Muscle of arm (tissue), 14 donors: Measurements from ENCODE around the gene BAG1. TPM values are rescaled to one million over a fixed set of nuclear protein-coding genes. Genes with fewer than 3 reads are reported as not detected.

Source experiments
- DNase-seq: peaks from one replicate; pipeline ENCODE4 v3.0.0-alpha.2; 2013
- long read RNA-seq, 11 donors: transcript quantifications; one replicate each; lab custom pipeline, GENCODE V29; 2026
- polyA plus RNA-seq, 12 donors: library from polyadenylated mRNA; unstranded; fragments of 120-200 nt; gene quantifications; one replicate each; pipeline ENCODE4 v1.2.1, GENCODE V29; 2013; ENCODE audit not compliant: insufficient read length in 12 of 12

BAG1 gene
- 10 to 100 TPM in 11 of 12 donors, not detected in 1; 44.5 to 87.3 (median 76.7) TPM for polyA plus RNA-seq
- long read RNA-seq, donor 1, transcript BAG1-210 (7 exons, 3,786 nt) = major isoform, 24 of 62 reads
- long read RNA-seq, donor 1, transcript BAG1-201 (4 exons, 1,977 nt) = minor isoform, 16 of 62 reads
- long read RNA-seq, donor 1, partial matches to known transcripts = 20 of 62 reads
- long read RNA-seq, donor 1, other reads (novel, unspliced or antisense) = 0 of 62 reads
- long read RNA-seq, donor 2, transcript BAG1-210 (7 exons, 3,786 nt) = major isoform, 35 of 399 reads
- long read RNA-seq, donor 2, transcript BAG1-201 (4 exons, 1,977 nt) = minor isoform, 9 of 399 reads
- long read RNA-seq, donor 2, partial matches to known transcripts = 354 of 399 reads
- long read RNA-seq, donor 2, other reads (novel, unspliced or antisense) = 0 of 399 reads
- long read RNA-seq, donor 3, transcript BAG1-201 (4 exons, 1,977 nt) = minor isoform, 11 of 161 reads
- long read RNA-seq, donor 3, transcript BAG1-210 (7 exons, 3,786 nt) = major isoform, 13 of 161 reads
- long read RNA-seq, donor 3, partial matches to known transcripts = 137 of 161 reads
- long read RNA-seq, donor 3, other reads (novel, unspliced or antisense) = 0 of 161 reads
- long read RNA-seq, donor 4, transcript BAG1-201 (4 exons, 1,977 nt) = minor isoform, 14 of 29 reads
- long read RNA-seq, donor 4, transcript BAG1-210 (7 exons, 3,786 nt) = major isoform, 15 of 29 reads
- long read RNA-seq, donor 4, partial matches to known transcripts = 0 of 29 reads
- long read RNA-seq, donor 4, other reads (novel, unspliced or antisense) = 0 of 29 reads
- long read RNA-seq, donor 5 = 0 reads
- long read RNA-seq, donor 6, transcript BAG1-201 (4 exons, 1,977 nt) = minor isoform, 10 of 29 reads
- long read RNA-seq, donor 6, transcript BAG1-210 (7 exons, 3,786 nt) = major isoform, 18 of 29 reads
- long read RNA-seq, donor 6, partial matches to known transcripts = 0 of 29 reads
- long read RNA-seq, donor 6, other reads (novel, unspliced or antisense) = 0 of 29 reads
- long read RNA-seq, donor 7, transcript BAG1-201 (4 exons, 1,977 nt) = minor isoform, 12 of 25 reads
- long read RNA-seq, donor 7, transcript BAG1-210 (7 exons, 3,786 nt) = major isoform, 13 of 25 reads
- long read RNA-seq, donor 7, partial matches to known transcripts = 0 of 25 reads
- long read RNA-seq, donor 7, other reads (novel, unspliced or antisense) = 0 of 25 reads
- long read RNA-seq, donor 8, transcript BAG1-201 (4 exons, 1,977 nt) = minor isoform, 6 of 265 reads
- long read RNA-seq, donor 8, transcript BAG1-210 (7 exons, 3,786 nt) = major isoform, 59 of 265 reads
- long read RNA-seq, donor 8, partial matches to known transcripts = 108 of 265 reads
- long read RNA-seq, donor 8, other reads (novel, unspliced or antisense) = 92 of 265 reads
- long read RNA-seq, donor 9, transcript BAG1-210 (7 exons, 3,786 nt) = major isoform, 18 of 35 reads
- long read RNA-seq, donor 9, transcript BAG1-201 (4 exons, 1,977 nt) = minor isoform, 12 of 35 reads
- long read RNA-seq, donor 9, partial matches to known transcripts = 5 of 35 reads
- long read RNA-seq, donor 9, other reads (novel, unspliced or antisense) = 0 of 35 reads
- long read RNA-seq, donor 10, transcript BAG1-201 (4 exons, 1,977 nt) = minor isoform, 20 of 264 reads
- long read RNA-seq, donor 10, transcript BAG1-210 (7 exons, 3,786 nt) = major isoform, 35 of 264 reads
- long read RNA-seq, donor 10, partial matches to known transcripts = 208 of 264 reads
- long read RNA-seq, donor 10, other reads (novel, unspliced or antisense) = 0 of 264 reads
- long read RNA-seq, donor 11, transcript BAG1-201 (4 exons, 1,977 nt) = minor isoform, 19 of 376 reads
- long read RNA-seq, donor 11, transcript BAG1-210 (7 exons, 3,786 nt) = major isoform, 33 of 376 reads
- long read RNA-seq, donor 11, partial matches to known transcripts = 324 of 376 reads
- long read RNA-seq, donor 11, other reads (novel, unspliced or antisense) = 0 of 376 reads

- DNase-seq = peak; percentile 99
These were observed at the start of gene BAG1, which contains the start of gene CHMP5 for GRCh38 chr9:33264473-33265177. Gene BAG1 (minus strand): TSS chr9:33264708. Gene CHMP5 (plus strand): TSS chr9:33265049. CDS start chr9:33265079, 30 bp downstream.

DNA sequence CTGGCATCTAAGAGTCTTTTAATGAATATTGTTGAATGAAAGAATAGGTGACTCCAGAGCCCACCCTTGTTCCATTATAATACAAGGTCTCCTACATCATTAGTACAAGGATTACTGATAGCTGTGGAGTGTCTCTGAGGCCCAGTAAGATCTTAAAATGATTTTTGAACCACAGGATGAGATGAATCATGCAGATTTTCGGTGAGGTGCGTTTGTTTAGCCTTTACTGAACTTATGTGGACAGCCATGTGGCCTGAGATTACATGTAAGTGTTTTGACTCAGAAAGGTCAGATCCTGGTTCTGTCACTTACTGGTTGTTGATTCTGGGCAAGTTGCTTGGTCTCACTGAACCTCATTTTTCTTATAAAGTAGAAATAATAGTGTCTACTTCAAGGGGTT, 47.4 kb upstream of the BAG1 start:
- DNase-seq = no peak

DNA sequence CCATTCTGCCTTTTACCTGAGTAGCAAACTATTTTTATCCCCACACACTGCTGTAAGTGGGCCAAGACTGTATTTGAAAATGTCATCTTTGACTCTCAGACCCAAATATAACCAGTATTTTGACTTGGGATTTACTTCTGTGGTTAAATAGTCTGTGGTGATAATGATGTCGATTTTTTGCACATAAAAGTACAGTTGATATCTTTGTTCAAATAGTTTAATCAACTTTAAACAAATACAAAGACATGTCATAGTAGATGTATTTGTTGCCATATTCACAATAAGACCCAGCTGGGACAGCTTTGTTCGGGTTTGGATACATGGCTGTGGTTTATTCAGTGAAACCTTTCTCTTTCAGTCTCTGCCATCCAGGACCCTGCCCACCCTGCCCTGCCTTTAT, 46.2 kb upstream of the BAG1 start:
- no peak for DNase-seq

GRCh38 chr9:33309903-33310302, 45.4 kb upstream of the BAG1 start:
- DNase-seq = no peak

DNA sequence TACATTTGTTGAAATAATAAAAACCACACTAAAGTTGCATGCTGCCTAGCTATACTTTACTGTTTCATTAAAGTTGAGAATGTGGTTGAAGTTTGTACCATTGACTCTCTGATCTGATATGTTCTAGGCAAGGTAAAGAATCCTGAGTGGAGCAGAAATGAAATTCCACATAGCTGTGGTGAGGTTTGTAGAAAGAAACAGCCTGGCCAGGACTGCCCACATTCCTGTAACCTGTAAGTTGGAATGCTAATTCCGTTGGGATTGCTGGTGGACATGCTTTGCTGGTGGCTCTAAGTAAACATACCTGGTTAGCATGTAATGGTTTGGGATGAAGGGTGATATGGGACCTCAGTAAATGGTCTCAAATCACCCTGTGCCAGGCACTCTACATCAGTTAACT, 42.6 kb upstream of the BAG1 start:
- DNase-seq = no peak

DNA sequence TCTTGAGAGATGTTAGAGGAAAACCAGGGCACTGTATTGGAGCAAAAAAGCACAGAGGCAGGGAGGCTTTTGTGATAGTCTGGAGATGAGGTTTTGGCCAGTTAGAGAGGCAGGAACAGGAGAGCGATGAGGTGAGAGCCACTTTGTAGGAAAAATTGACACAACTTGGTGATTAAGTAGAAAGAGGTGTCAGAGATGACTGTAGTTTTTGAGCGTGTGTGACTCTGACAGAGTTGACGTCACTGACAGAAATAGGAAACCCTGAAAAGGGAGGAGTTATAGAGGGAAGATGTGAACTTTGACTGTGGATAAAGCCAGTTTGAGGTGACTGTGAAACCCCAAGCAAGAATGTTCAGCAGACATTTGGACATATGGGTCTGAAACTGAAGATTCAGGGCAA, 41.5 kb upstream of the BAG1 start:
- DNase-seq = no peak

- DNase-seq = no peak
These were observed 39.9 kb upstream of the BAG1 start for GRCh38 chr9:33304362-33304761.

DNA sequence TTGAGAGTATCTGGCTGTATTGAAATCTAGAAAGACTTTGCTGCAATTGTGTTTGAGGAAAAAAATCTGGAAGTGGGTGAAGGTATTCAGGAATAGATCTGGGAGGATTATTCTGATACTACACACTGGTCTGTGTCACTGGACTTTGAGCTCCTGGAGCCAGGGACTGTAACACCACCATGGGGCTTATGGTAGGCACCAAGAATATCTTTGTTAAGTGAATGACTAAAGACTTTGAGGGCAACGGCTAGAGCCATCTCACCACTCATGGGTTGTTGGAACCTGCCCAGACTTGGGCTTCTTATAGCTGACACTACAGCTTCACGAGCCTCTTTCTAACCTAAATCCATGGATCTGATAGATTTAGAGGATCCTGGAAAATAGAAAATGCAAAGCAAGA, 36.0 kb upstream of the BAG1 start:
- DNase-seq = no peak

DNA sequence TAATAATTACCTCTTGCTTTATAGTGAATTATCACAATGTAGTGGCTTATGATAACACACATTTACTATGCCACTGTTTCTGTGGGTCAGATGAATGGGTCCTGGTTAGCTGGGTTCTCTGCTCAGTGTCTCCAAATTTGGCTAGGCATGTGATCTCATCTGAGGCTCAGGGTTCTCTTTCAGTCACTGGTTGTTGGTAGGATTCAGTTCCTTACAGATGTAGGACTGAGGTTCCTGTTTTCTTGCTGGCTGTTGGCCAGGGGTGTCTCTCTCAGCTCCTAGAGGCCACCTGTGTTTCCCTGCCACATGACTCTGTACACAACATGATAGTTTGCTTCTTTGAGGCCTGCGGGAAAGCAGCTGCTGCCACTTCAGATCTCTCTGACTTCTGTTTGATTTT, 32.9 kb upstream of the BAG1 start:
- DNase-seq = peak; percentile 20

GRCh38 chr9:33295571-33295970, 31.1 kb upstream of the BAG1 start:
- no peak for DNase-seq

- no peak for DNase-seq
These were observed 30.3 kb upstream of the BAG1 start for GRCh38 chr9:33294670-33295432.

DNA sequence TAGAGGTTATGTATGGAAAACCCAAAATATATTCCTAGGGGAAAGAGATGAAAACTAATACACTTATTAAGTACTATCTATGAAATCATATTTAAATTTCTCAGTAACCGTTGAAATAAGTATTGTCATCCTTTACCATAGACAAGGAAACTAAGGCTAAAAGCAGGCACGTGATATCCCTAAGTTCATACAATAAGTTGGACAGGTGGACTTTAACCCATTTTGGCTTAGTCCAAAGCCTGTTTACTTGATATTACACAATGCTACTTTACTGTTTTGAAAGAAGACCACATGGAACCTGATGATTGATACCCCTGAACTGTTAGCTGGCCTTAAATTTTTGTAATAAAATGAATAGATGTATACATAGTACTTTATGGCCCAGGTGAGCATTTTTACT, 29.3 kb upstream of the BAG1 start:
- DNase-seq = no peak

DNA sequence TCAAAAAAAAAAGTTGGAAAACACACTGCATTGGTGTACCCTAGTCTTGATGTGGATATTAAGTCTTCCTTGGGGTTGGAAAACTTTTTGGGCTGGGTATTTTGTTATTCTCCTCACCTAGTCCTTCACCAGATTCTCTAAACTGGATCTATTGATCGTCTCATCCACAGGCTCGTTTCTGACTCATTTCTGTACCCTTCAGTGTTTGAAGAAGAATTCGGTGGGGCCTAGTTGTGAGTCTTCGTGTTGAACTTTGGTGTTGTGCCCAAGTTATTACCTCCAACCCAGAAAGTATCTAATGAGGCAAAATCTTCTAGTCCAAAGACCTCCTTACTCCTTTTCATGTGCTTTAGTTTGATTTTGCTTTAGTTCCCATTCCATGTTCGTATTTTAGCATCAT, 27.4 kb upstream of the BAG1 start:
- no peak for DNase-seq

DNA sequence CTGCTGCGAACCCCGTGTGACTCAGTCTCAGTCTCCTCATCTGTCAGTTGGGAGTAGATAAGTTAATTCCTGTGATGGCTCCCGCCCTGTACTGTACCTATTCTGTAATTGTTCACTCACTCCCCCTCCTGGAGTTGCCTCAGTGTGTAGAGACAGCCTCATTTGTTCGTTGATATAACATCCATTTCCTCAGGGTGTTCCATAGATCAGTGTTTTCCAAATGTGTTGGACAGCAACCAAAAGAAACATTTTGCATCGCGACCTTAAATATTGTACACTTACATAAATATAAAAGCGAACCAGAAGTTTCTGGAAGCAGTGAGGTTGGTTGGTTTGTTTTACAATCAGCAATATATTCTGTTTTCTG, 26.5 kb upstream of the BAG1 start:
- DNase-seq = no peak

DNA sequence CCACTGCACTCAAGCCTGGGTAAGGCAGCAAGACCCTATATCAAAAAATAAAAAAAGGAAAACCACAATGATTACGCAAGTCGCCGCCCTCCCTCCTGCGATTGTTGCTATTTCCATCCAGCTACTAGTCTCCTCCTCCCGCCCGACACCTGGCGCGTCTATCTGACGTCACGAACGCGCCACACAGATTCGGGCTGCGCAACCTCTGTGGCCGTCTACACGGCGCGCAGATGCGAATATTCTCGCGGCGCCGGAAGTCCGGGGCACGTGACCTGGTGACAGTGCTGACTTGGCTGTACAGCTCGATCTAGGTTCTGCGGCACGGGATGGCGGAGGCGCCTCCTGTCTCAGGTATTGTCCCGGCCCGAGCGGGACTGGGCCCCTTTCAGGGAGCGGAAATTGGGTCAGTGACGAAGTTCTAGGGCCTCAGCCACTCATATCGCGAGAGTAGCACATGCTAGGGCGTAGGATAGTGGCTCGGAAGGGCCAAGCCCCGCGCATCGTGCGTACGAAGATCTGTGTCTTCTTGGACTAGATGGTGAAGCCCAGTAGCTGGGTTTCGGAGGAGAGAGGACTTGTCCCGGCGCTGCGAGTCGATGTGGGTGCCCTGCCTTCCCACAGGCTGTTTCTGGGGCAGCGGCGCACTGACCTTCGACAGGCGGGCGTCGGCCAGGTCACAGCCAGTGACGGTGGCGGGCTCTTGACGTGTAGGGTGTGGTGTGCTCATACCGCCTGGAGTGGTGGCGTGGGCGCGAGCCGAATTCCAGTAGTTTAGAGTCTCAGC, 25.9 kb upstream of the BAG1 start, which contains the start of gene NFX1:
TSS of gene NFX1 (plus strand) at position 270 of the 784 bp plus-strand sequence. CDS start at position 327, 57 bp downstream.
- peak; percentile 99 for DNase-seq

DNA sequence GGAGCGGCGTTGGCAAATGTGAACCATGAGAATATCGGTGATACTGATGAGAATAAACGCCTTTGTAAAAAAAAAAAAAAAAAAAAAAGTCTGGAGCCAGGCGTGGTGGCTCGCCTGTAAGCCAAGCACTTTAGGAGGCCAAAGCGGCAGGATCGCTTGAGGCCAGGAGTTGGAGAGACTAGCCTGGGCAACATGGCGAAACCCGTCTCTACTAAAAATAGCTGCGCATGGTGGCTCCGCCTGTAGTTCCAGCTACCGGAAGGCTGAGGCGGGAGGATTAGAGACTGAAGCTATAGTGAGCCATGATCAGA, 25.4 kb upstream of the BAG1 start:
- no peak for DNase-seq

DNA sequence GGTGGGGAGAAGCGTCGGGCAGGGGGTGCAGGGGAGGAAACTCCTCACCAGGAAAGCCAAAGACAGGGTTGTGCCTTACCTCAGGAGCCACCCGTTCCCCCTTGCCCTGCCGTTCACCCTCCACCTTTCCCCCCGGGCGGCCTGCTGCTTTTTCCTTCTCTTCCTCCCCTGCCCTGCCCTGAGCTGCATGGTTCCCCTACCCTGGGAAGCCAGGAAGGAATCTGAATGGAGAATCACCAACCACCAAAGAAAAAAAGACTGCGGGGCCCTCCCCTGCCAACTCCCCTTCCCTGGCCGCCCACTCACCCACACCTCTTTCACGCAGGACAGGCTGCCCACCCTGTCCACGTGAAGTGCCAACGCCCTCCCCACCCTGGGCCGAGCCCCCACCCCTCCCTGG, 25.0 kb upstream of the BAG1 start:
- no peak for DNase-seq

DNA sequence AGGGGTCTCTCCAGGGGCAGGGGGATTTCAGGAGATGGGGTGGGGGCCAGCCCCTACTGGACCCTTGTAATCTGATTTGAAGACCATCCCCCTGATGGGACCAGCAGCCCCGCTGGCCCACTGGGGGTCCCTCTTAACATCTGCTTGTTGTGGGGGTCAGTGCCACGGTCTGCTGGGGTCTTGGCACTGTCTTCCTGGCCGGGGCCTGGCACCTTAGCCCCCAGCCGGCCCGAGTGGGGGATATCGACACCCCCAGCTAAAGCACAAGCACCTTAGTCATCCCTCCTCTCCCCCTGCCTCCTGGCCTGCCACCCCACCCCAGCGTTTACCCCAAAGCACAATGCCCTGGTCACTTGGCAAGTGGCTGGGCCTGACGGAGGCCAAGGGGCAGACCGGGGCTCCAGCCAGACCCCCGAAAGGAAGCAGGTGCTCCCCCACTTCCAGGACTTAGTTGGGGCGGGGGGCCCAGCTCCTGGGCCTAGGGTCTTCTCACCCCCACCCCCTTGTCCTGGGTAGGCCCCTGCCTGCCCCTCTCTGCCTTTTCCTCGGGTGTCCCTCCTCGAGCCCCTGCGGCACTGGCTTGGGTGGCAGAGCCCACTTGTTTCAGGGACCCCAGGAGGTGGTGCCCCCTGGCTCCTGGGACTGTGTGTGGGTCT, 24.4 kb upstream of the BAG1 start:
- DNase-seq = no peak
